Measurements from ENCODE around the gene ADAM23. TPM values are rescaled to one million over a fixed set of nuclear protein-coding genes. Genes with fewer than 3 reads are reported as not detected.

ADAM23 gene
- total RNA-seq, 2 donors from 2014 or later: 1.3 to 10.7 TPM

- Histone ChIP-seq H3K27ac (no peak overlapping the region), H3K36me3 (no peaks in the 10 kb centered on the region), H3K4me3 (no peak overlapping the region), H3K9me3 (no peaks in the 10 kb centered on the region), H3K4me1 (replicated peaks) (no peaks in the 10 kb centered on the region), H3K27me3 (replicated peaks; ENCODE audit: insufficient read depth) (no peaks in the 10 kb centered on the region)
- intact Hi-C loops (cut with DNase I): no loop called here
- DNase-seq (ENCODE audit: low spot score): no peak
- no peak for TF ChIP-seq CTCF (IDR thresholded peaks at IDR 0.05)
- TF ChIP-seq POLR2AphosphoS5 (IDR thresholded peaks at IDR 0.05): no peak
- TF ChIP-seq POLR2A (IDR thresholded peaks at IDR 0.05): no peak
- WGBS: 91% methylated on average over 5 of the region's 5 CpGs
These were observed 12.9 kb downstream of the ADAM23 start for GRCh38 chr2:206456078-206456754.

- Histone ChIP-seq H3K4me1 (replicated peaks) (no peaks in the 10 kb centered on the region), H3K27ac (no peak overlapping the region), H3K36me3 (no peaks in the 10 kb centered on the region), H3K9me3 (no peaks in the 10 kb centered on the region), H3K27me3 (replicated peaks; ENCODE audit: insufficient read depth) (no peaks in the 10 kb centered on the region), H3K4me3 (no peak overlapping the region)
- TF ChIP-seq POLR2AphosphoS5 (IDR thresholded peaks at IDR 0.05) (no peak), CTCF (IDR thresholded peaks at IDR 0.05) (no peak), POLR2A (IDR thresholded peaks at IDR 0.05) (no peak)
- intact Hi-C loops (cut with DNase I): no loop called here
- no peak for DNase-seq (ENCODE audit: low spot score)
- 17% methylated on average over 2 of the region's 2 CpGs for WGBS
These were observed 13.9 kb downstream of the ADAM23 start for GRCh38 chr2:206457188-206457634.

GRCh38 chr2:206462240-206462854, 19.0 kb downstream of the ADAM23 start:
- Histone ChIP-seq H3K27ac (no peak overlapping the region), H3K9me3 (no peaks in the 10 kb centered on the region), H3K36me3 (no peaks in the 10 kb centered on the region), H3K4me3 (no peak overlapping the region), H3K4me1 (replicated peaks) (no peaks in the 10 kb centered on the region), H3K27me3 (replicated peaks; ENCODE audit: insufficient read depth) (no peaks in the 10 kb centered on the region)
- intact Hi-C loops (cut with DNase I): no loop called here
- no peak for TF ChIP-seq POLR2AphosphoS5 (IDR thresholded peaks at IDR 0.05)
- TF ChIP-seq POLR2A (IDR thresholded peaks at IDR 0.05): no peak
- TF ChIP-seq CTCF (IDR thresholded peaks at IDR 0.05): no peak
- no peak for DNase-seq (ENCODE audit: low spot score)
- 72% methylated on average over 6 of the region's 6 CpGs for WGBS

- H3K36me3 ChIP-seq: no peaks in the 10 kb centered on the region
- H3K4me3 ChIP-seq: no peak overlapping the region
- DNase-seq (ENCODE audit: low spot score): no peak
- no peaks in the 10 kb centered on the region for H3K27me3 ChIP-seq (replicated peaks; ENCODE audit: insufficient read depth)
- H3K4me1 ChIP-seq (replicated peaks): no peaks in the 10 kb centered on the region
- whole genome bisulfite sequencing: 85% methylated on average over 5 of the region's 5 CpGs
- intact Hi-C loops (cut with DNase I): no loop called here
- H3K27ac ChIP-seq: no peak overlapping the region
- no peaks in the 10 kb centered on the region for H3K9me3 ChIP-seq
- no peak for TF ChIP-seq CTCF (IDR thresholded peaks at IDR 0.05)
- TF ChIP-seq POLR2AphosphoS5 (IDR thresholded peaks at IDR 0.05): no peak
- TF ChIP-seq POLR2A (IDR thresholded peaks at IDR 0.05): no peak
These were observed 20.4 kb downstream of the ADAM23 start for GRCh38 chr2:206463685-206464084.

- DNase-seq (ENCODE audit: low spot score): no peak
- intact Hi-C loops (cut with DNase I): no loop called here
- no peaks in the 10 kb centered on the region for H3K27me3 ChIP-seq (replicated peaks; ENCODE audit: insufficient read depth)
- H3K9me3 ChIP-seq: no peaks in the 10 kb centered on the region
- H3K4me1 ChIP-seq (replicated peaks): no peaks in the 10 kb centered on the region
- 93% methylated on average over 2 of the region's 2 CpGs for WGBS
- H3K36me3 ChIP-seq: no peaks in the 10 kb centered on the region
- no peak overlapping the region for H3K4me3 ChIP-seq
- TF ChIP-seq POLR2AphosphoS5 (IDR thresholded peaks at IDR 0.05): no peak
- TF ChIP-seq POLR2A (IDR thresholded peaks at IDR 0.05): no peak
- TF ChIP-seq CTCF (IDR thresholded peaks at IDR 0.05): no peak
- H3K27ac ChIP-seq: no peak overlapping the region
These were observed 21.3 kb downstream of the ADAM23 start for GRCh38 chr2:206464597-206464996.

Data from prostate gland (tissue), 2 donors.